Measurements from ENCODE around the gene SLC24A5. TPM values are rescaled to one million over a fixed set of nuclear protein-coding genes. Genes with fewer than 3 reads are reported as not detected.

SLC24A5 gene
- total and polyA plus RNA-seq, 9 of the 15 experiments (the other 6 are each of a cell fraction or from before 2014, with no cell fraction given) = not detected

- TF ChIP-seq MXI1 (IDR thresholded peaks at IDR 0.05; ENCODE audit: low read depth, low read length) = no peak
Measured at GRCh38 chr15:48105936-48106335, 14.9 kb upstream of the SLC24A5 start (continued).

- in situ Hi-C loops (cut with MboI) (no loop called here), intact Hi-C loops (cut with micrococcal nuclease) (no loop called here)
- no peak overlapping the region for H3K27ac ChIP-seq (ENCODE audit: extremely low read depth, low read depth, low read length)
- H3K4me2 ChIP-seq (ENCODE audit: insufficient read depth, low read length) = no peak overlapping the region
- BruUV-seq (replicated peaks) = no TSS peak
- H3K4me1 ChIP-seq (replicated peaks in 1 of 2; ENCODE audit: control insufficient read depth in 2 of 2, insufficient read depth in 2 of 2, low read length in 2 of 2) = no peaks in the 10 kb centered on the region
- H3K9me3 ChIP-seq (replicated peaks; ENCODE audit: control insufficient read depth, insufficient read depth, low read depth, low read length) = no peaks in the 10 kb centered on the region
- H3K9me1 ChIP-seq (ENCODE audit: control insufficient read depth, insufficient read depth, low read length) = no peaks in the 10 kb centered on the region
- no peaks in the 10 kb centered on the region for H3K36me3 ChIP-seq (ENCODE audit: control insufficient read depth, insufficient read depth, low read length)
- no peak overlapping the region for H3K9ac ChIP-seq (ENCODE audit: insufficient read depth in 1 of 2, low read depth in 2 of 2, low read length in 2 of 2)
- no peaks in the 10 kb centered on the region for H3K27me3 ChIP-seq (ENCODE audit: control insufficient read depth in 2 of 2, insufficient read depth in 2 of 2, low read length in 2 of 2)
- WGBS (ENCODE audit: insufficient coverage, low coverage, missing lambda C conversion rate) = 0% methylated on average over 3 of the region's 4 CpGs
- no peaks in the 10 kb centered on the region for H4K20me1 ChIP-seq (replicated peaks; ENCODE audit: control insufficient read depth, insufficient read depth, low read length)
- ChIA-PET CTCF (ENCODE audit: low intra/inter-chr PET ratio) (no interaction called here), POLR2A (no interaction called here)
- no peak overlapping the region for H2AFZ ChIP-seq (ENCODE audit: low read depth, low read length)
- no peak overlapping the region for H3K4me3 ChIP-seq
- TF ChIP-seq U2AF1 (optimal IDR thresholded peaks at IDR 0.05; ENCODE audit: low read depth, low read length) = no peak
- no peak for TF ChIP-seq WHSC1 (IDR thresholded peaks at IDR 0.05; ENCODE audit: low read length)
- TF ChIP-seq MAFG (tag; conservative IDR thresholded peaks at IDR 0.05) = no peak
- no peak for TF ChIP-seq HDAC8 (tag; IDR thresholded peaks at IDR 0.05)
- no peak for TF ChIP-seq TARDBP (IDR thresholded peaks at IDR 0.05)
- TF ChIP-seq RBM25 (IDR thresholded peaks at IDR 0.05; ENCODE audit: low read depth, low read length, severe bottlenecking) = no peak
- no peak for TF ChIP-seq CCNT2 (IDR thresholded peaks at IDR 0.05; ENCODE audit: borderline replicate concordance, extremely low read depth, insufficient read length, low read depth, low read length)
- no peak for TF ChIP-seq GTF2A2 (tag; IDR thresholded peaks at IDR 0.05)
- ATAC-seq = no peak
- no peak for FAIRE-seq
- no peaks in the 10 kb centered on the region for H3K79me2 ChIP-seq (ENCODE audit: control insufficient read depth, insufficient read depth, low read length)
- no peak for DNase-seq (ENCODE audit: extremely low read depth in 1 of 4, low spot score in 3 of 4)
Measured at GRCh38 chr15:48109212-48109611, 11.6 kb upstream of the SLC24A5 start.

Data from K562 (cell line).